Calu3 (cell line): ENCODE data around the gene COQ8B. TPM values are rescaled to one million over a fixed set of nuclear protein-coding genes. Genes with fewer than 3 reads are reported as not detected.

Source experiments
- BruUV-seq: library from RNA; stranded (reverse); fragments of 400-500 nt; replicated peaks from 2 replicates; lab custom pipeline; 2021; lab: Mats Ljungman, UMichigan
- CTCF ChIA-PET: fragments of 300-600 bp; sonication (Branson Sonifier 250); formaldehyde crosslinking; loops from one replicate; lab custom pipeline; 2022; ENCODE audit warnings: antibody characterized with exemption; lab: Charles Lee
- DNase-seq: peaks from one replicate; pipeline ENCODE4 v3.0.0; 2022
- H3K27ac Mint-ChIP-seq: one replicate; pipeline ENCODE4 v1.8.0; 2022; ENCODE audit warnings: mixed read lengths; ENCODE audit not compliant: unreplicated experiment
- H3K27me3 Mint-ChIP-seq: one replicate; pipeline ENCODE4 v1.8.0; 2022; ENCODE audit warnings: mixed read lengths; ENCODE audit not compliant: unreplicated experiment
- H3K36me3 Mint-ChIP-seq: one replicate; pipeline ENCODE4 v1.8.0; 2022; ENCODE audit warnings: mild to moderate bottlenecking, moderate library complexity, mixed read lengths; ENCODE audit not compliant: insufficient read depth, unreplicated experiment
- H3K4me1 Mint-ChIP-seq: one replicate; pipeline ENCODE4 v1.8.0; 2022; ENCODE audit warnings: mild to moderate bottlenecking, low read depth, mixed read lengths; ENCODE audit not compliant: unreplicated experiment
- H3K4me3 Mint-ChIP-seq: one replicate; pipeline ENCODE4 v1.8.0; 2022; ENCODE audit warnings: mild to moderate bottlenecking, low read depth, moderate library complexity, mixed read lengths; ENCODE audit not compliant: unreplicated experiment
- H3K9me3 Mint-ChIP-seq: one replicate; pipeline ENCODE4 v1.8.0; 2022; ENCODE audit warnings: low read depth, mixed read lengths; ENCODE audit not compliant: unreplicated experiment
- CTCF ChIP-seq: fragments of 200-600 bp; IDR thresholded peaks from one replicate; pipeline ENCODE4 v1.8.0; 2022; ENCODE audit warnings: antibody characterized with exemption; ENCODE audit not compliant: unreplicated experiment
- intact Hi-C: fragments of 100-400 bp; cut with micrococcal nuclease; formaldehyde crosslinking; loops from one replicate; pipeline ENCODE4 v1.10.0; 2022; ENCODE audit not compliant: unreplicated experiment
- total RNA-seq: library from RNA; stranded (reverse); gene quantifications from 2 replicates; pipeline ENCODE4 v1.2.3, GENCODE V29; 2022

COQ8B gene
- total RNA-seq, 1 experiment from 2014 or later, result 55.9 TPM

- CTCF ChIA-PET, result no interaction called here
These were observed 42.4 kb downstream of the COQ8B start for GRCh38 chr19:40674291-40674690.

GRCh38 chr19:40673397-40673796 is 43.3 kb downstream of the COQ8B start:
- H3K4me3 Mint-ChIP-seq, result no peak overlapping the region
- no TSS peak for BruUV-seq
- no peak for DNase-seq
- no peaks in the 10 kb centered on the region for H3K9me3 Mint-ChIP-seq
- CTCF ChIA-PET, result no interaction called here
- H3K27me3 Mint-ChIP-seq, result no peaks in the 10 kb centered on the region
- H3K4me1 Mint-ChIP-seq, result no peaks in the 10 kb centered on the region
- no peak for TF ChIP-seq CTCF
- intact Hi-C loops, result no loop called here
- no peak overlapping the region for H3K27ac Mint-ChIP-seq
- H3K36me3 Mint-ChIP-seq, result peaks cover 6% of the 10 kb centered on the region

More at GRCh38 chr19:40674291-40674690, 42.4 kb downstream of the COQ8B start:
- Mint-ChIP-seq H3K9me3 (no peaks in the 10 kb centered on the region), H3K4me1 (no peaks in the 10 kb centered on the region), H3K27ac (no peak overlapping the region), H3K4me3 (no peak overlapping the region), H3K36me3 (peaks cover 6% of the 10 kb centered on the region), H3K27me3 (no peaks in the 10 kb centered on the region)
- no peak for DNase-seq
- no TSS peak for BruUV-seq
- intact Hi-C loops, result no loop called here
- no peak for TF ChIP-seq CTCF

GRCh38 chr19:40672573-40673299 is 44.0 kb downstream of the COQ8B start:
- no peak for TF ChIP-seq CTCF
- Mint-ChIP-seq H3K36me3 (peaks cover 6% of the 10 kb centered on the region), H3K9me3 (no peaks in the 10 kb centered on the region), H3K4me1 (no peaks in the 10 kb centered on the region), H3K27me3 (no peaks in the 10 kb centered on the region), H3K4me3 (no peak overlapping the region), H3K27ac (no peak overlapping the region)
- no TSS peak for BruUV-seq
- intact Hi-C loops, result no loop called here
- no peak for DNase-seq
- CTCF ChIA-PET, result no interaction called here

- intact Hi-C loops, result no loop called here
- no TSS peak for BruUV-seq
- Mint-ChIP-seq H3K9me3 (no peaks in the 10 kb centered on the region), H3K36me3 (peaks cover 6% of the 10 kb centered on the region), H3K4me3 (no peak overlapping the region), H3K4me1 (no peaks in the 10 kb centered on the region), H3K27me3 (no peaks in the 10 kb centered on the region), H3K27ac (no peak overlapping the region)
- CTCF ChIA-PET, result no interaction called here
- TF ChIP-seq CTCF, result no peak
- DNase-seq, result no peak
These were observed 44.6 kb downstream of the COQ8B start for GRCh38 chr19:40672038-40672437.
